ENCODE data around the gene DDRGK1. TPM values are rescaled to one million over a fixed set of nuclear protein-coding genes. Genes with fewer than 3 reads are reported as not detected.

Gene DDRGK1
- total RNA-seq, 1 experiment from 2014 or later: 97.7 TPM

GRCh38 chr20:3228750-3229032, 24.2 kb upstream of the DDRGK1 start:
- Histone ChIP-seq H3K79me2 (ENCODE audit: low read length) (no peaks in the 10 kb centered on the region), H3F3A (ENCODE audit: low read length, unreplicated experiment) (peaks cover 5% of the 10 kb centered on the region), H3K9ac (ENCODE audit: low read length) (no peak overlapping the region), H3K9me3 (ENCODE audit: low read length) (no peaks in the 10 kb centered on the region), H3K4me1 (ENCODE audit: insufficient read depth, low read length) (peaks cover 26% of the 10 kb centered on the region), H4K20me1 (ENCODE audit: low read length) (no peaks in the 10 kb centered on the region), H3K36me3 (ENCODE audit: low read depth, low read length) (peaks cover 20% of the 10 kb centered on the region; the same call in 1 of the 2 replicates), H3K27me3 (ENCODE audit: low read length) (no peaks in the 10 kb centered on the region), H3K27ac (ENCODE audit: low read length) (no peak overlapping the region), H3K4me3 (ENCODE audit: low read length) (no peak overlapping the region), H3K4me2 (ENCODE audit: low read length) (no peak overlapping the region), H2AFZ (ENCODE audit: low read length) (no peak overlapping the region), H3K9me2 (replicated peaks; ENCODE audit: low read length) (no peaks in the 10 kb centered on the region)
- ATAC-seq: no peak
- no peak for DNase-seq
- no TSS peak for BruUV-seq (replicated peaks)
- no peak for TF ChIP-seq EZH2 (IDR thresholded peaks at IDR 0.05; ENCODE audit: low read length, unreplicated experiment)
- TF ChIP-seq CTCF (conservative IDR thresholded peaks at IDR 0.05; ENCODE audit: low read depth, low read length): no peak
- no peak for TF ChIP-seq EZH2phosphoT487 (IDR thresholded peaks at IDR 0.05; ENCODE audit: borderline replicate concordance, low read length)
- ChIA-PET CTCF (no interaction called here), POLR2A (ENCODE audit: unreplicated experiment) (no interaction called here)
- intact Hi-C loops (cut with micrococcal nuclease): no loop called here

DNA sequence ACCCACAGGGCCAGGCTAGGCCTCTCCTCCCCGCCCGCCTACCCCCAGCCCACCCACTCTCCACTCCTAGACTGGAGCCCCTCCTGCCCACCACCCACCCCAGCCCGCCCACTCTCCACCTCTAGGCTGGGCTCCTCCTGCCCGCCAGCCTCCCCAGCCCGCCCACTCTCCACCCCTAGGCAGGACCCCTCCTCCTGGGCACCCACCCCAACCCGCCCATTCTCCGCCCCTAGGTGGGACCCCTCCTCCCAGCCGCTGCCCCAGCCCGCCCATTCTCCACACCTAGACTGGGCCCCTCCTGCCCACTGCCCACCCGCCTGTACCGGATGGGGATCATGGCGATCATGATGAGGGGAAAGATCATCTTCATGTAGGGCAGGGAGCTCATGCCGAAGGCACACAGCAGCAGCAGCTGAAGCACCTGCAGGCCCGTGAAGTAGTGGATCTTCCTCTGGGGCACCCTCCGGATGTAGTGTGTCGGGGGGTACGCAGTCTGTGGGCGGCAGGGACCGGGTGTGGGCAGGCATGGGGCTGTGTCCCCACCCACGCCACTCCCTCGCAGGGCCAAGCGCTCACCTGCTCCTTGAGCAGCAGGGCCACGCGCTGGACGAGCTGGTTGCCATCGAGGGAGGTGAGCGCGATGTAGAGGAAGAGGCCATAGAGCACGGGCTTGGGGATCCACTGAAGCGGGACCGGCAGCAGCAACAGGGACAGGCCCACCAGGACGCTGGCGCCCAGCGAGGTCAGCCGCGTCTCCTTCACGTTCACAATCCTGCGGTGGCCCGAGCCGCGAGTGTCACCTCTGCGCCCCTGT, 23.7 kb upstream of the DDRGK1 start:
- no peak overlapping the region for H3K9ac ChIP-seq (ENCODE audit: low read length)
- no TSS peak for BruUV-seq (replicated peaks)
- DNase-seq (no peak), ATAC-seq (no peak)
- H2AFZ ChIP-seq (ENCODE audit: low read length): no peak overlapping the region
- H4K20me1 ChIP-seq (ENCODE audit: low read length): no peaks in the 10 kb centered on the region
- peaks cover 5% of the 10 kb centered on the region for H3F3A ChIP-seq (ENCODE audit: low read length, unreplicated experiment)
- ChIA-PET POLR2A (ENCODE audit: unreplicated experiment) (no interaction called here), CTCF (no interaction called here)
- H3K4me1 ChIP-seq (ENCODE audit: insufficient read depth, low read length): peaks cover 31% of the 10 kb centered on the region
- TF ChIP-seq EZH2 (IDR thresholded peaks at IDR 0.05; ENCODE audit: low read length, unreplicated experiment) (no peak), CTCF (conservative IDR thresholded peaks at IDR 0.05; ENCODE audit: low read depth, low read length) (no peak), EZH2phosphoT487 (IDR thresholded peaks at IDR 0.05; ENCODE audit: borderline replicate concordance, low read length) (no peak)
- intact Hi-C loops (cut with micrococcal nuclease): no loop called here
- no peaks in the 10 kb centered on the region for H3K9me2 ChIP-seq (replicated peaks; ENCODE audit: low read length)
- H3K4me3 ChIP-seq (ENCODE audit: low read length): no peak overlapping the region
- no peak overlapping the region for H3K27ac ChIP-seq (ENCODE audit: low read length)
- no peaks in the 10 kb centered on the region for H3K27me3 ChIP-seq (ENCODE audit: low read length)
- H3K36me3 ChIP-seq (ENCODE audit: low read depth, low read length): peaks cover 16% of the 10 kb centered on the region; the same call in 1 of the 2 replicates
- H3K4me2 ChIP-seq (ENCODE audit: low read length): no peak overlapping the region
- no peaks in the 10 kb centered on the region for H3K9me3 ChIP-seq (ENCODE audit: low read length)
- H3K79me2 ChIP-seq (ENCODE audit: low read length): no peaks in the 10 kb centered on the region

DNA sequence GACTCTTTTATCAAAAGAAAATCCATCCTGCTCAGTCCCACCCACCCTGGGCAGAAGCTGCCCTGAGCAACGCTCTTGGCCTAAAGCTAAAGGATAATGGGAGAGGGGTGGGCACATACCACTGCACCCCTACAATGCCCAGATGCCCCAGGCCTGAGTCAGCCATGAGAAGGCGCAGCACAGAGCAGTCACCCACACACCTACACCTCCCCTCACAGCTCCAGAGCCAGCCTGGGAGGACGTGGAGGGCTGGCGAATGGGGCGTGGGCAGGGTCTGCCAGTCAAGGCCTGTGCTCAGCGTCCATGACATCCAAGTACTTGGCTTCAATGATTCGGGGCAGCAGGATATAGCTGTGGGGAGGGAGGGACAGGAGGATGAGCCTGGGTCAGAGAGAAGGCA, 23.0 kb upstream of the DDRGK1 start:
- ChIA-PET POLR2A (ENCODE audit: unreplicated experiment) (no interaction called here), CTCF (no interaction called here)
- Histone ChIP-seq H2AFZ (ENCODE audit: low read length) (no peak overlapping the region), H3K4me3 (ENCODE audit: low read length) (no peak overlapping the region), H3K79me2 (ENCODE audit: low read length) (no peaks in the 10 kb centered on the region), H3K4me2 (ENCODE audit: low read length) (no peak overlapping the region), H4K20me1 (ENCODE audit: low read length) (no peaks in the 10 kb centered on the region), H3K9ac (ENCODE audit: low read length) (no peak overlapping the region), H3K27ac (ENCODE audit: low read length) (no peak overlapping the region), H3K36me3 (ENCODE audit: low read depth, low read length) (peaks cover 16% of the 10 kb centered on the region; the same call in 1 of the 2 replicates), H3F3A (ENCODE audit: low read length, unreplicated experiment) (peaks cover 5% of the 10 kb centered on the region), H3K9me3 (ENCODE audit: low read length) (no peaks in the 10 kb centered on the region), H3K27me3 (ENCODE audit: low read length) (no peaks in the 10 kb centered on the region), H3K9me2 (replicated peaks; ENCODE audit: low read length) (no peaks in the 10 kb centered on the region), H3K4me1 (ENCODE audit: insufficient read depth, low read length) (peaks cover 37% of the 10 kb centered on the region)
- ATAC-seq (no peak), DNase-seq (no peak)
- BruUV-seq (replicated peaks): TSS peak; percentile 18
- TF ChIP-seq CTCF (conservative IDR thresholded peaks at IDR 0.05; ENCODE audit: low read depth, low read length): no peak
- TF ChIP-seq EZH2 (IDR thresholded peaks at IDR 0.05; ENCODE audit: low read length, unreplicated experiment): no peak
- no peak for TF ChIP-seq EZH2phosphoT487 (IDR thresholded peaks at IDR 0.05; ENCODE audit: borderline replicate concordance, low read length)
- intact Hi-C loops (cut with micrococcal nuclease): no loop called here
